Left lung (tissue), 10 donors: ENCODE measurements around the gene SAXO1. TPM values are rescaled to one million over a fixed set of nuclear protein-coding genes. Genes with fewer than 3 reads are reported as not detected.

Experiments
- ATAC-seq: fragments of 200-7000 bp; cut with Tn5 transposase; one replicate; pipeline ENCODE4 v1.9.1; 2020; ENCODE audit warnings: moderate library complexity
- DNase-seq, 4 donors: peaks; one replicate each; pipeline ENCODE4 v3.0.0-alpha.2; 2013 to 2020
- H3K27ac ChIP-seq, 2 donors: fragments of 200-600 bp; sonication (generic) in 1 of 2; one replicate each; pipeline versions ENCODE4 v1.5.0 to v1.8.0; 2020 to 2021
- H3K27me3 ChIP-seq, 2 donors: fragments of 200-600 bp; sonication (generic) in 1 of 2; one replicate each; pipeline versions ENCODE4 v1.5.0 to v1.8.0; 2020 to 2021
- H3K36me3 ChIP-seq, 2 donors: fragments of 200-600 bp; sonication (generic) in 1 of 2; one replicate each; pipeline versions ENCODE4 v1.5.0 to v1.8.0; 2020 to 2021
- H3K4me1 ChIP-seq, 2 donors: fragments of 200-600 bp; one replicate each; pipeline ENCODE4 v1.8.0; 2021
- H3K4me3 ChIP-seq, 2 donors: fragments of 200-600 bp; sonication (generic) in 1 of 2; one replicate each; pipeline versions ENCODE4 v1.5.0 to v1.8.0; 2020 to 2021; ENCODE audit warnings: mild to moderate bottlenecking in 1 of 2
- H3K9me3 ChIP-seq, 2 donors: fragments of 200-600 bp; sonication (generic) in 1 of 2; one replicate each; pipeline versions ENCODE4 v1.5.0 to v1.8.0; 2020 to 2021
- CTCF ChIP-seq, 2 donors: fragments of 200-600 bp; sonication (generic) in 1 of 2; IDR thresholded peaks; one replicate each; pipeline versions ENCODE4 v1.5.0 to v1.8.0; 2021; ENCODE audit warnings: antibody characterized with exemption in 2 of 2
- intact Hi-C, 2 donors: fragments of 100-400 bp; cut with DNase I; formaldehyde crosslinking; loops; one replicate each; pipeline versions ENCODE4 v1.11.2 to v1.14.2; 2022
- polyA plus RNA-seq, 6 donors: library from polyadenylated mRNA; unstranded; fragments of 120-200 nt; gene quantifications; one replicate each; pipeline ENCODE4 v1.2.1, GENCODE V29; 2013; ENCODE audit not compliant: insufficient read length in 6 of 6
- total RNA-seq, 2 donors: library from RNA; stranded (reverse); fragmentation: NEBNext Ultra II Directional; extraction: Animal tissue kit (Norgen Biotek cat#: 25700); gene quantifications; one replicate each; pipeline ENCODE4 v1.2.1, GENCODE V29; 2021
- donor health status: DM: no; HTN: yes; CAD: no.
- donor health status: DM: no; HTN: no; CAD: no.

The SAXO1 gene
- total and polyA plus RNA-seq, 8 donors: 0.14 to 0.30 (median 0.18) TPM; not detected in 2

DNA sequence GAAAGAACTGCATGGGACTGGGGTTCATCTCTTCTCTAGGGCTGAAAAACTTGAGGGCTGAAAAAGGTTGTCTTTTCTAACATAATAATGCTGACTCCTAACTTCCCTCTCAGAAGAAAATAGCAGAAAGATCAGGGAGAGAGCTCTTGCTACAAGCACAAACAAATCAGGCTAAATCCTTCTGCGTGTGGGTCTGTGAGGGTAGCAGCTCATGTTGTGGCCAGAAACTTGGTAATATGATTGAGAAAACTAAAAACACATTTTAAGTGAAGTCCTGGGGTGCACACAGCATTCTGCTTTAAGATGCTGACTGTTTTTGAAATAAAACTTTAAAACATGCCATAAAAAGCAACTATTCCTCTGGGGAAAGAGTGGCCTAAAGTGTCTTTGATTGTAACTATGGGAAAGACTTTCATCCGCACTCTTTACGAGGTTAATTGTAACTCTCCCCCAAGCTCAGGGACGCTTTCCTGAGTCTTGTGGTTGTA is 56.7 kb downstream of the SAXO1 start:
- Histone ChIP-seq H3K4me1 (no peaks in the 10 kb centered on the region), H3K27me3 (no peaks in the 10 kb centered on the region), H3K36me3 (no peaks in the 10 kb centered on the region), H3K9me3 (no peaks in the 10 kb centered on the region), H3K4me3 (no peak overlapping the region), H3K27ac (no peak overlapping the region)
- TF ChIP-seq CTCF (IDR thresholded peaks at IDR 0.05): no peak
- ATAC-seq (no peak), DNase-seq (no peak)
- intact Hi-C loops: loop anchor here in 1 of 2 donors (10.0 kb wide), 1 partner anchor 61 kb away; no protein-coding TSS in a partner anchor

GRCh38 chr9:18973348-18973747 is 59.7 kb downstream of the SAXO1 start:
- ATAC-seq (no peak), DNase-seq (no peak)
- no peak for TF ChIP-seq CTCF (IDR thresholded peaks at IDR 0.05)
- Histone ChIP-seq H3K27me3 (no peaks in the 10 kb centered on the region), H3K27ac (no peak overlapping the region), H3K9me3 (peaks cover 0 to 3% of the 10 kb centered on the region in 2 donors), H3K4me3 (no peak overlapping the region), H3K4me1 (no peaks in the 10 kb centered on the region), H3K36me3 (no peaks in the 10 kb centered on the region)
- intact Hi-C loops: loop anchor here in 1 of 2 donors (10.0 kb wide), 1 partner anchor 59 kb away; no protein-coding TSS in a partner anchor

DNA sequence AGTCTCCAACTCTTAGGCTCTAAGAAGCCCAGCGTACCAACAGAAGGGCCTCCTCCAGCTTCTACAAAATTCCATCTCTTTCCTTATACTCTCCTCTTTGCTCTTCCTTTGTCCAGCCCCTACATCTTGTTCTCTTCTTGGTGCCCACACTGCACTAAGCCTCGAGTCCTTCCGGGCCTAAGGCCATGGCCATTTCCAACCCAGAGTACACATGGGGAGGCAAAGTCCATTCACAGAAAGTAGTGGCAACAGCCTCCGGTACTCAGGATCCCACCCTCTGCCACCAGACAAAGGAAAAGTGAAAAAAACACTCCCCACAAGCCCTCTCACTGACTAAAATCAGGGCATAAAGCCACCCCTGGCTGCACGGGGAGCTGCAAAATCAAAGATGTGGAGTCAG is 60.3 kb downstream of the SAXO1 start:
- H3K4me3 ChIP-seq: no peak overlapping the region
- no peaks in the 10 kb centered on the region for H3K4me1 ChIP-seq
- peaks cover 0 to 3% of the 10 kb centered on the region in 2 donors for H3K9me3 ChIP-seq
- no peaks in the 10 kb centered on the region for H3K36me3 ChIP-seq
- H3K27me3 ChIP-seq: no peaks in the 10 kb centered on the region
- intact Hi-C loops: loop anchor here in 1 of 2 donors (10.0 kb wide), 1 partner anchor 58 kb away; no protein-coding TSS in a partner anchor
- no peak for TF ChIP-seq CTCF (IDR thresholded peaks at IDR 0.05)
- no peak overlapping the region for H3K27ac ChIP-seq
- DNase-seq (no peak), ATAC-seq (no peak)

GRCh38 chr9:18971909-18972308 is 61.1 kb downstream of the SAXO1 start:
- intact Hi-C loops: loop anchor here in 1 of 2 donors (10.0 kb wide), 1 partner anchor 57 kb away; no protein-coding TSS in a partner anchor
- ATAC-seq (no peak), DNase-seq (no peak)
- TF ChIP-seq CTCF (IDR thresholded peaks at IDR 0.05): no peak
- no peak overlapping the region for H3K27ac ChIP-seq
- no peaks in the 10 kb centered on the region for H3K4me1 ChIP-seq
- no peak overlapping the region for H3K4me3 ChIP-seq
- no peaks in the 10 kb centered on the region for H3K27me3 ChIP-seq
- peaks cover 0 to 3% of the 10 kb centered on the region in 2 donors for H3K9me3 ChIP-seq
- H3K36me3 ChIP-seq: no peaks in the 10 kb centered on the region

- H3K4me1 ChIP-seq: no peaks in the 10 kb centered on the region
- no peak overlapping the region for H3K27ac ChIP-seq
- no peaks in the 10 kb centered on the region for H3K36me3 ChIP-seq
- no peak overlapping the region for H3K4me3 ChIP-seq
- H3K9me3 ChIP-seq: peaks cover 0 to 3% of the 10 kb centered on the region in 2 donors
- DNase-seq: no peak
- H3K27me3 ChIP-seq: no peaks in the 10 kb centered on the region
- ATAC-seq: no peak
- TF ChIP-seq CTCF (IDR thresholded peaks at IDR 0.05): no peak
- intact Hi-C loops: loop anchor here in 1 of 2 donors (10.0 kb wide), 1 partner anchor 57 kb away; no protein-coding TSS in a partner anchor
These were observed 61.6 kb downstream of the SAXO1 start for GRCh38 chr9:18971404-18971803.
